ENCODE data around the gene MTX1. TPM values are rescaled to one million over a fixed set of nuclear protein-coding genes. Genes with fewer than 3 reads are reported as not detected.
A peak's percentile ranks its signal among the peaks of the same experiment; 100 is the strongest.
"Not testable (repeated sequence)": the region's sequence is repeated elsewhere in the genome, so short reads cannot be mapped to it uniquely, and the experiment has no call there.

The MTX1 gene
- total RNA-seq, 1 donor from 2014 or later, result 23.9 TPM

DNA sequence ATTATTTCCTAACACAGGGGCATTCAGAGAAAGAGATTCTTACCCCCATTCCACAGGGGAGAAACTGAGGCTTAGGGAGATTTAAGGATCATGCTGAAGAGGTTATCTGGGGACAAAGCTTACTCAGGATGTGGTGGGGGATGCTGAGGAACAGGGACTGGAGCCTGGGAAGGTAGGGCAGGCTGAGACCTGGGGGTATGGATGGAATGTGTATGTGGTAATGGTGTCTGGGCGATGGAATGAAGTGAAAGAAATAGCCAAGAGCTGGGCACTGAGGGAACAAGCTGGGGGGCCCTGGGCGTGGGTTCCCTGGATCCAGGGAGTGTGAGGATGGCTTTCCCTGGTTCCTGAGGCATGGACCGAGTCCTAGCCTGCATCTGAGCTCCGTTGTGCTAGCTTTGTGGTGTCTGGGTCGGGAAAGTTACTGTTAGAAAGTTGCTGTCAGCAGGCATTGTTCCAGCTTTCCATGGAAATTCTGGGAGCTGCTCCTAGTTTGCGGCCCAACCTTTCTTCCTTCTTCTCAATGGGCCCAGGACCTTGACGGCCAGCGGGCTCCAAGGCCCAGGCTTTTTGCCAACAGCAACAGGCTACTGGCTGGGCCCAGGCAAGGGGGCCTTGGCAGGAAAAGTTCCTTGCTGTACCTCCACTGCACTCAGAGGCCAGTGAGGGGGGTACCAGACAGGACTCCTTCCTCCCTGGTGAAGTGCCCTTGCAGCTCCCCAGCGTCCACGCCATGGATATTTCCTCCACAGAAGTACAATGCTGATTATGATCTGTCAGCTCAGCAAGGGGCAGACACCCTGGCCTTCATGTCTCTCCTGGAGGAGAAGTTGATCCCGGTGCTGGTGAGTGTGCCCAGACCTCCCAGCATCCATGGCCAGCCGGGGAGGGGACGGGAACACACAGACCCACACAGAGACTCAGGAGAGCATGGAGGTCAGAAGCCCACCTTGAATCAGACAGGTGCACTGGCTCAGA, 23.8 kb downstream of the MTX1 start:
- Histone ChIP-seq H3K36me3 (peaks cover 13 to 18% of the 10 kb centered on the region in 2 donors), H3K4me1 (peaks cover 3 to 21% of the 10 kb centered on the region in 2 donors), H3K27ac (peak overlapping the region; percentile 74 to 78)
- H3K4me3 ChIP-seq; intact Hi-C loops (cut with DNase I); H3K9me3 ChIP-seq; H3K27me3 ChIP-seq; DNase-seq (ENCODE audit: low spot score in 2 of 2): not testable (repeated sequence)

DNA sequence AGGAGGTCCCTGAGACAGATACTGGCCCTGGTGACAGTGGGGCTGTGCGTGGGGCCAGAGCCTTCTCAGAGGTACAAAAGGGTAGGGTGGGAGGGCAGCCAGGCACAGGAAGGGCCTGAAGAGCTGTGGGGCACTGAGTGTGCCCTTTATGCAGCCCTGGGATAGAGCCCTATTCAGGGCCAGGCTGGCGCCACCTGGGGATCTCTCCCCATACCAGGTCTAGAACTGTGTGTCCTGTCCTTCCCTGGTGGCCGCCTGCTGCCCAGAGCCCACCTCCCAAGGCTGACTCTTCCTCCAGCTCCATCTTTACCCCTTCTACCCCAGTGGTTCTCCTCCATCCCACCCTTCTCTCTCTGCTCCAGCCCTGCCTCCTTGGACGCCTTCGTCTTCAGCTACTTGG, 25.0 kb downstream of the MTX1 start:
- intact Hi-C loops (cut with DNase I); H3K4me3 ChIP-seq; H3K27me3 ChIP-seq; DNase-seq (ENCODE audit: low spot score in 2 of 2); H3K9me3 ChIP-seq; H3K27ac ChIP-seq: not testable (repeated sequence)
- Histone ChIP-seq H3K4me1 (peaks cover 3 to 16% of the 10 kb centered on the region in 2 donors), H3K36me3 (peaks cover 19 to 25% of the 10 kb centered on the region in 2 donors)

DNA sequence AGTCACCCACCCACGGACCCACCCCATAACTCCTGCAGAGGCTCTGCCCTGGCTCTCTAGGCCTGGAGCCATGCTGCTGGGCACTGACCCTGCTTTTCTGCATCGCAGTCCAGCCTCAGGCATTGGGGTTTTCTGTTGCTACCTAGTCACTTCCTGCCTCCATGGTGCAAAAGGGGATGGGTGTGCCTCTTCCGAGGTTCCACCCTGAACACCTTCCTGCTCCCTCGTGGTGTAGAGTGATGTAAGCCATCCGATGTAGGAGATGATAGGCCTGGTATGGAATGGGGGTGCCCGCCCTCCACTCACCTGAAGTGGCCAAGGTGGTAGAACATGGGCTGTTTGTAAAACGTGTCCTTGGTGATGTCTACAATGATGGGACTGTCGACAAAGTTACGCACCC, 26.9 kb downstream of the MTX1 start:
- peaks cover 21 to 25% of the 10 kb centered on the region in 2 donors for H3K36me3 ChIP-seq
- intact Hi-C loops (cut with DNase I); DNase-seq (ENCODE audit: low spot score in 2 of 2); H3K27ac ChIP-seq; H3K27me3 ChIP-seq; H3K9me3 ChIP-seq; H3K4me3 ChIP-seq: not testable (repeated sequence)
- H3K4me1 ChIP-seq, result peaks cover 3 to 16% of the 10 kb centered on the region in 2 donors

DNA sequence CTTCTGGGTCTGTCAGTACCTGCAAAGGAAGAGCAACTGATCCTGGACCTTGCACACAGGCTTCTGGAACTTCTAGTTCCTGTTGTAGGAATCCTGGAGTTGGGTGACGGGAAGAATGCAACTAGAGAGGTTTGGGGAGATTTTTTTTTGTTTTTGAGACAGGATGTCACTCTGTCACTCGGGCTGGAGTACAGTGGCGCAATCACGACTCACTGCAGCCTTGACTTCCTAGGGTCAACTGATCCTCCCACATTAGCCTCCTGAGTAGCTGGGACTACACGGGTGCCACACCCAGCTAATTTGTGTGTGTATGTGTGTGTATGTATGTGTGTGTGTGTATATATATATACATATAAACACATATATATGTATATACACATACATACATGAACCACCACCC, 28.0 kb downstream of the MTX1 start:
- TF ChIP-seq, protein P1, sequence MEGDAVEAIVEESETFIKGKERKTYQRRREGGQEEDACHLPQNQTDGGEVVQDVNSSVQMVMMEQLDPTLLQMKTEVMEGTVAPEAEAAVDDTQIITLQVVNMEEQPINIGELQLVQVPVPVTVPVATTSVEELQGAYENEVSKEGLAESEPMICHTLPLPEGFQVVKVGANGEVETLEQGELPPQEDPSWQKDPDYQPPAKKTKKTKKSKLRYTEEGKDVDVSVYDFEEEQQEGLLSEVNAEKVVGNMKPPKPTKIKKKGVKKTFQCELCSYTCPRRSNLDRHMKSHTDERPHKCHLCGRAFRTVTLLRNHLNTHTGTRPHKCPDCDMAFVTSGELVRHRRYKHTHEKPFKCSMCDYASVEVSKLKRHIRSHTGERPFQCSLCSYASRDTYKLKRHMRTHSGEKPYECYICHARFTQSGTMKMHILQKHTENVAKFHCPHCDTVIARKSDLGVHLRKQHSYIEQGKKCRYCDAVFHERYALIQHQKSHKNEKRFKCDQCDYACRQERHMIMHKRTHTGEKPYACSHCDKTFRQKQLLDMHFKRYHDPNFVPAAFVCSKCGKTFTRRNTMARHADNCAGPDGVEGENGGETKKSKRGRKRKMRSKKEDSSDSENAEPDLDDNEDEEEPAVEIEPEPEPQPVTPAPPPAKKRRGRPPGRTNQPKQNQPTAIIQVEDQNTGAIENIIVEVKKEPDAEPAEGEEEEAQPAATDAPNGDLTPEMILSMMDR (IDR thresholded peaks at IDR 0.05), result no peak
- no peak for DNase-seq (ENCODE audit: low spot score in 2 of 2)
- H3K4me1 ChIP-seq, result peaks cover 6 to 18% of the 10 kb centered on the region in 2 donors
- intact Hi-C loops (cut with DNase I), result no loop called here
- no peak overlapping the region for H3K4me3 ChIP-seq
- peaks cover 21 to 25% of the 10 kb centered on the region in 2 donors for H3K36me3 ChIP-seq
- H3K27ac ChIP-seq, result no peak overlapping the region
- no peaks in the 10 kb centered on the region for H3K27me3 ChIP-seq
- H3K9me3 ChIP-seq, result no peaks in the 10 kb centered on the region

DNA sequence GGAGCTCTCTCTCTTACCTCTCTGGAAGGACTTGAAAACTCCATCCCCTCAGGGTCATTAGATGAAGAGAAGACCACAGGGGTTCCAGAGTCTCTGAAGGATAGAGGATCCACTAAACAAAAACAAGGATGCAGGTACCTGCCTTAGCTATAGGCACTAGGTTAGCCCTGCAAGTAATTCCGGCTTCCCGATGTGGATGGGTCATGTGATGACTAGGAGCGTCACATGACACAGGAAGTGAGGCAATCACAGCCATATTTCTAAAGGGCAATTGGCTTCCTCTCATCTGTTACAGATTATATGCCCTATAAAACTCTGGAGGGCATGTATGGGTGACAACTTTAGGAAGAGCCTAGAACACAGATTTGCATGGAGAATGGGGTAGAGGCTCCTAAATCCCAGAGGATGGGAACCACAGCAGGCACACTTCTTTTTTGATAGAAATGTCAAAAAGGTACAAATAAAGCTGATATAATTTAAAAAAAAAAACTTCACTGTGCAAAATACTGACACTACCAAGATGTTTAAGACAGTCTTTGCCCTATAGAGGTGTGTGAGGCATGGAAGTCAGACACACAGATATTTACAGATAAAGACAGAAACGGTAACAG, 32.7 kb downstream of the MTX1 start:
- H3K4me3 ChIP-seq, result peak overlapping the region; percentile 54 to 65
- intact Hi-C loops (cut with DNase I), result no loop called here
- H3K4me1 ChIP-seq, result peaks cover 3 to 28% of the 10 kb centered on the region in 2 donors
- TF ChIP-seq, protein P1 (IDR thresholded peaks at IDR 0.05), result no peak
- H3K36me3 ChIP-seq, result peaks cover 18% of the 10 kb centered on the region in 2 donors
- peak overlapping the region in 1 of 2 donors; percentile 46 for H3K27ac ChIP-seq
- DNase-seq (ENCODE audit: low spot score in 2 of 2), result peak in 1 of 2 donors; percentile 87
- H3K27me3 ChIP-seq, result no peaks in the 10 kb centered on the region
- H3K9me3 ChIP-seq, result no peaks in the 10 kb centered on the region

DNA sequence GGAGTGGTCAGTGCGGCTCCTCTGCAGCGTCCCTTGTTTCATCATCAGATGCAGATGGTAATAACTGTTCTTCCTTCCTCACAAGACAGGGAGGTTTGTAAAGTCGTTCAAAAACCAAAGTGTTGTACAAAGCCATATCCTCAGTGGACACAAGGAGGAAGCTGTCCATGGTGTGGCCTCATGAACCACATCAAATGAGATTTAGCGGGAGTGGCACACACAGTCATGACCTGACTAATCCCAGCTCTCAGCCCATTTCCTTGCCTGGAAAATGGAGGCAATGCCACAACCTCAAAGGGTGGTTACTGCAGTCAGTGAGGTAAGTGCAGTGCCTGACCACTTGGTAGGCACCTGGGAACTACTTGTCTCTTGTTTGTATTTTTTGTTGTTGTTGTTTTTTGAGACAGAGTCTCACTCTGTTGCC, 33.4 kb downstream of the MTX1 start:
- Histone ChIP-seq H3K27me3 (no peaks in the 10 kb centered on the region), H3K4me3 (no peak overlapping the region), H3K9me3 (no peaks in the 10 kb centered on the region), H3K36me3 (peaks cover 11% of the 10 kb centered on the region in 2 donors), H3K27ac (no peak overlapping the region), H3K4me1 (peaks cover 3 to 28% of the 10 kb centered on the region in 2 donors)
- TF ChIP-seq, protein P1 (IDR thresholded peaks at IDR 0.05), result no peak
- no peak for DNase-seq (ENCODE audit: low spot score in 2 of 2)
- intact Hi-C loops (cut with DNase I), result no loop called here

All from ascending aorta (tissue), 2 donors.